OCI-LY1 (cell line): ENCODE measurements around the gene CCDC91.

Source experiments
- H2AFZ ChIP-seq: fragments of 200-600 bp; sonication (generic), shearing (Covaris generic); 2 replicates; pipeline ENCODE4 v1.6.0; 2014; ENCODE audit warnings: antibody characterized with exemption, mild to moderate bottlenecking, low read length
- H3F3A ChIP-seq: fragments of 200-600 bp; sonication (generic), shearing (Covaris generic); 2 replicates; pipeline ENCODE4 v1.6.0; 2014; ENCODE audit warnings: mild to moderate bottlenecking, antibody characterized with exemption, low read length, moderate library complexity; ENCODE audit not compliant: insufficient read depth
- H3K27ac ChIP-seq: fragments of 200-600 bp; sonication (generic); 2 replicates; pipeline ENCODE4 v1.5.1; 2014; ENCODE audit warnings: low read length, mixed run types, mild to moderate bottlenecking, low read depth; ENCODE audit not compliant: poor library complexity, severe bottlenecking
- H3K27me3 ChIP-seq: fragments of 200-600 bp; sonication (generic); 2 replicates; pipeline ENCODE4 v1.6.0; 2014; ENCODE audit warnings: antibody characterized with exemption, mild to moderate bottlenecking, low read length, moderate library complexity; ENCODE audit not compliant: insufficient read depth
- H3K36me3 ChIP-seq: fragments of 200-600 bp; sonication (generic); 2 replicates; pipeline ENCODE4 v1.6.1; 2014; ENCODE audit warnings: mild to moderate bottlenecking, antibody characterized with exemption, low read length, moderate library complexity, mixed read lengths; ENCODE audit not compliant: insufficient read depth
- H3K4me1 ChIP-seq: fragments of 200-600 bp; sonication (generic); 2 replicates; pipeline ENCODE4 v1.5.1; 2014; ENCODE audit warnings: mild to moderate bottlenecking, low read length, moderate library complexity; ENCODE audit not compliant: insufficient read depth, severe bottlenecking
- H3K4me2 ChIP-seq: fragments of 200-600 bp; sonication (generic), shearing (Covaris generic); 2 replicates; pipeline ENCODE4 v1.6.1; 2014; ENCODE audit warnings: low read length
- H3K4me3 ChIP-seq: fragments of 200-600 bp; sonication (generic); 2 replicates; pipeline ENCODE4 v1.5.1; 2014; ENCODE audit warnings: low read length, low read depth, mild to moderate bottlenecking, mixed read lengths; ENCODE audit not compliant: poor library complexity, severe bottlenecking
- H3K79me2 ChIP-seq: fragments of 200-600 bp; shearing (Covaris generic); 2 replicates; pipeline ENCODE4 v1.6.1; 2016; ENCODE audit warnings: mixed run types, low read length, mixed read lengths; ENCODE audit not compliant: insufficient read depth
- H3K9ac ChIP-seq: fragments of 200-600 bp; sonication (generic), shearing (Covaris generic); 2 replicates; pipeline ENCODE4 v1.6.1; 2014; ENCODE audit warnings: mild to moderate bottlenecking, low read length, mixed read lengths
- H3K9me2 ChIP-seq: fragments of 200-600 bp; sonication (generic), shearing (Covaris generic); 2 replicates; pipeline ENCODE4 v1.6.1; 2014; ENCODE audit warnings: low read depth, mild to moderate bottlenecking, low read length, mixed read lengths
- H3K9me3 ChIP-seq: fragments of 200-600 bp; shearing (Covaris generic); 2 replicates; pipeline ENCODE4 v1.6.1; 2014; ENCODE audit warnings: low read length, mixed read lengths
- H4K20me1 ChIP-seq: fragments of 200-600 bp; sonication (generic), shearing (Covaris generic); 2 replicates; pipeline ENCODE4 v1.6.0; 2016; ENCODE audit warnings: mild to moderate bottlenecking, low read length; ENCODE audit not compliant: insufficient read depth
- EZH2 ChIP-seq: fragments of 200-600 bp; sonication (generic), shearing (Covaris generic); IDR thresholded peaks from 2 replicates; pipeline ENCODE4 v1.8.0; 2017; ENCODE audit warnings: borderline replicate concordance, mixed run types, mild to moderate bottlenecking, antibody characterized with exemption, low read length, moderate library complexity, mixed read lengths
- TF ChIP-seq, protein P1 (sequence below): fragments of 200-600 bp; sonication (generic), shearing (Covaris generic); IDR thresholded peaks from 2 replicates; pipeline ENCODE4 v1.5.1; 2017; ENCODE audit warnings: mild to moderate bottlenecking, antibody characterized with exemption, low read length, moderate library complexity, mixed read lengths

CCDC91 gene

DNA sequence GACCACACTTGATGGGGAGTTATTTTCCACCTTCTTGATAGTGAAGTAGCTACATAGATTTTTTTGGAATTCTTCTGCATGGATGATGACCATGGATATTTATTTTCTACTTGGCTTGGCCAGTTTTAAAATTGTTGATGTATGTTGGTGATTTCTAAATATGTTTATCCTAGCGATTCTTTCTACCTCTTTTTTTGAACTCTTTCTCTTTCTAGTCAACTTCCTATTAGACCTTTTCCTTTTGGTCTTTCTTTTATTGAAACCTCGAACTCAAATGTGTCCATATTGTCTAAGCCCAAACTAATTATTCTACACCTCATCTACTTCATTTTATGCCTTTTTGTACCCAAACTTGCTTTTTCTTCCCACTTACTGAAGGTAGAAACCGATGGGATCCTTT lies 37.0 kb downstream of the CCDC91 start:
- Histone ChIP-seq H3K9me3 (peaks cover 3% of the 10 kb centered on the region; the same call in 1 of the 2 replicates), H2AFZ (no peak overlapping the region), H3K4me1 (no peaks in the 10 kb centered on the region), H3K9me2 (no peaks in the 10 kb centered on the region), H4K20me1 (no peaks in the 10 kb centered on the region), H3K27me3 (no peaks in the 10 kb centered on the region), H3K36me3 (no peaks in the 10 kb centered on the region), H3F3A (no peaks in the 10 kb centered on the region), H3K27ac (no peak overlapping the region), H3K9ac (no peak overlapping the region), H3K4me3 (no peak overlapping the region), H3K4me2 (no peak overlapping the region), H3K79me2 (peaks cover 11% of the 10 kb centered on the region; the same call in 1 of the 2 replicates)
- TF ChIP-seq, protein P1, sequence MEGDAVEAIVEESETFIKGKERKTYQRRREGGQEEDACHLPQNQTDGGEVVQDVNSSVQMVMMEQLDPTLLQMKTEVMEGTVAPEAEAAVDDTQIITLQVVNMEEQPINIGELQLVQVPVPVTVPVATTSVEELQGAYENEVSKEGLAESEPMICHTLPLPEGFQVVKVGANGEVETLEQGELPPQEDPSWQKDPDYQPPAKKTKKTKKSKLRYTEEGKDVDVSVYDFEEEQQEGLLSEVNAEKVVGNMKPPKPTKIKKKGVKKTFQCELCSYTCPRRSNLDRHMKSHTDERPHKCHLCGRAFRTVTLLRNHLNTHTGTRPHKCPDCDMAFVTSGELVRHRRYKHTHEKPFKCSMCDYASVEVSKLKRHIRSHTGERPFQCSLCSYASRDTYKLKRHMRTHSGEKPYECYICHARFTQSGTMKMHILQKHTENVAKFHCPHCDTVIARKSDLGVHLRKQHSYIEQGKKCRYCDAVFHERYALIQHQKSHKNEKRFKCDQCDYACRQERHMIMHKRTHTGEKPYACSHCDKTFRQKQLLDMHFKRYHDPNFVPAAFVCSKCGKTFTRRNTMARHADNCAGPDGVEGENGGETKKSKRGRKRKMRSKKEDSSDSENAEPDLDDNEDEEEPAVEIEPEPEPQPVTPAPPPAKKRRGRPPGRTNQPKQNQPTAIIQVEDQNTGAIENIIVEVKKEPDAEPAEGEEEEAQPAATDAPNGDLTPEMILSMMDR, result no peak
- no peak for TF ChIP-seq EZH2

DNA sequence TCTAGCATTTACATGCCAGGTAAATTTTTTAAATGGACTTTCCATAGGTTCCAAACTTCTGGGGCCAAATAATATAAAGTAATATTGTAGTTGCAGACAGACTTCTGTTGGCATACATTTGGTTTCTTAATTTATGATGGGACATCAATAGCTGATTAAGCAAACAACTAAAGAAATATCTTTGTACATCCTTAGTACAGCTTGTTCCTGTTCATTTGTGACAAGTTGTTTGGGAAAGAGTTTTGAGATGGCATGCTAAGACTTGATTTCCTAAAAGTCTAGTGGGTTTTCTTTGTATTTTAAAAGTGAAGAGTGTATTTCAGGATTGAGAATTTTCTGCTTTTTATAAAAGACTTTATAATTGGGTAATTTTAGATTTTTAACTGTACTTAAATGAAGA lies 41.0 kb downstream of the CCDC91 start:
- no peaks in the 10 kb centered on the region for H4K20me1 ChIP-seq
- no peaks in the 10 kb centered on the region for H3K9me2 ChIP-seq
- H3K27ac ChIP-seq, result no peak overlapping the region
- H3F3A ChIP-seq, result no peaks in the 10 kb centered on the region
- no peaks in the 10 kb centered on the region for H3K36me3 ChIP-seq
- no peak overlapping the region for H2AFZ ChIP-seq
- no peaks in the 10 kb centered on the region for H3K9me3 ChIP-seq
- peaks cover 9% of the 10 kb centered on the region; the same call in 1 of the 2 replicates for H3K79me2 ChIP-seq
- TF ChIP-seq, protein P1, result no peak
- no peak for TF ChIP-seq EZH2
- H3K9ac ChIP-seq, result no peak overlapping the region
- peaks cover 5% of the 10 kb centered on the region for H3K4me1 ChIP-seq
- H3K4me2 ChIP-seq, result no peak overlapping the region
- H3K27me3 ChIP-seq, result no peaks in the 10 kb centered on the region
- H3K4me3 ChIP-seq, result no peak overlapping the region

DNA sequence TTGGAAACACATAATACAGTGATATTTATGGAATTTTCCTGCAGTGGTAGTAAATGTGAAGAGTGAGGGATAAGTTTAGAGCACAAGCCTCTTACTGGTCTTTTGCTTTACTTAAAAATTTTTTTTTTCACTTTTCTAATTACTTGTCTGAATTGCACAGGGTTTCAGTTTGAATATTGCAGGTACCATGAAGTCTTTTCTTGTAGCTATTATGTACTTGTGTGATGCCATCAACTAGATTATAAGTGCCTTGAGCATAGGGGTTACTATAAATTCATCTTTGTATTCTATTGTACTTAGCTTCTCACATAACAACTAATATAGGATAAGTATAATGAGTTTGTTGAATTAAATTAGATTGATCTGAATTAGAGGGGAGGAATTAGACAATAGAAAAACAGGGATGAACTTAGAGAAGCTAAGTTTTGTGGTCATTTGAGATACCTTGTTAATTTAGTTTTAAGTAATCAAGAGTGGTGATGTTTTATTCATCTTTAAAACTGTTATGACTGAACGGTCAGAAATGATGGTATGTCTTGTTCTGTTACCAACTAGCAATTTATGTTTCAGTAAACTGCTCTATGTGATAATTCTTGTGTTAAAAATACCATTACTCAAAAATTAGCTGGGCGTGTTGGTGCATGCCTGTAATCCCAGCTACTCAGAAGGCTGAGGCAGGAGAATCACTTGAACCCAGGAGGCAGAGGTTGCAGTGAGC lies 42.1 kb downstream of the CCDC91 start:
- no peak overlapping the region for H3K4me2 ChIP-seq
- no peak overlapping the region for H2AFZ ChIP-seq
- H3K27ac ChIP-seq, result no peak overlapping the region
- peaks cover 5% of the 10 kb centered on the region for H3K4me1 ChIP-seq
- no peak overlapping the region for H3K4me3 ChIP-seq
- H3F3A ChIP-seq, result no peaks in the 10 kb centered on the region
- no peaks in the 10 kb centered on the region for H3K9me2 ChIP-seq
- H4K20me1 ChIP-seq, result no peaks in the 10 kb centered on the region
- no peaks in the 10 kb centered on the region for H3K27me3 ChIP-seq
- no peaks in the 10 kb centered on the region for H3K36me3 ChIP-seq
- no peaks in the 10 kb centered on the region for H3K9me3 ChIP-seq
- TF ChIP-seq, protein P1, result no peak
- no peak for TF ChIP-seq EZH2
- peaks cover 9% of the 10 kb centered on the region; the same call in 1 of the 2 replicates for H3K79me2 ChIP-seq
- no peak overlapping the region for H3K9ac ChIP-seq
